GM12892 (cell line): ENCODE results near the gene AMDHD2. TPM values are rescaled to one million over a fixed set of nuclear protein-coding genes. Genes with fewer than 3 reads are reported as not detected.

Experiments
- DNase-seq: peaks from one replicate; pipeline ENCODE4 v3.0.0; 2011; ENCODE audit not compliant: insufficient read length
- FAIRE-seq: peaks from 2 replicates; lab custom pipeline; 2011; peaks lifted over from hg19 to GRCh38; lab: Jason Lieb, UNC
- POLR2A ChIP-seq: IDR thresholded peaks from 2 replicates; pipeline ENCODE4 v1.6.1; 2011; ENCODE audit warnings: low read depth, low read length, control low read depth
- POLR2AphosphoS5 ChIP-seq: IDR thresholded peaks from 2 replicates; pipeline ENCODE4 v1.6.1; 2011; ENCODE audit warnings: low read depth, low read length, control low read depth
- TAF1 ChIP-seq: IDR thresholded peaks from 2 replicates; pipeline ENCODE4 v1.6.1; 2011; ENCODE audit warnings: low read depth, mild to moderate bottlenecking, control low read depth, low read length, borderline replicate concordance
- polyA plus RNA-seq: library from polyadenylated mRNA; unstranded; fragments of >200 nt; gene quantifications from one replicate; pipeline ENCODE4 v1.2.1, GENCODE V29; 2012; ENCODE audit warnings: missing spikeins, inconsistent platforms; ENCODE audit not compliant: missing spikeins

Gene AMDHD2
- 12.3 TPM for polyA plus RNA-seq

- DNase-seq, result peak; percentile 99
Observed at GRCh38 chr16:2520097-2520783, at the start of gene AMDHD2. AMDHD2 (plus strand) TSS chr16:2520371; CDS start chr16:2520459, 88 bp downstream.

GRCh38 chr16:2470603-2471015 is 49.6 kb upstream of the AMDHD2 start:
- TF ChIP-seq POLR2A (no peak), TAF1 (no peak), POLR2AphosphoS5 (no peak)
- no peak for FAIRE-seq
- no peak for DNase-seq

More at GRCh38 chr16:2520097-2520783, at the start of gene AMDHD2:
- peak; percentile 90 for FAIRE-seq
- TF ChIP-seq POLR2A (peak; percentile 86), TAF1 (no peak), POLR2AphosphoS5 (peak; percentile 86)

- DNase-seq (no peak), FAIRE-seq (no peak)
- TF ChIP-seq POLR2AphosphoS5 (no peak), POLR2A (no peak), TAF1 (no peak)
Observed at GRCh38 chr16:2471016-2471652, 49.0 kb upstream of the AMDHD2 start, which contains the start of gene NTN3. NTN3 (plus strand) TSS chr16:2471297; CDS start chr16:2471702, 405 bp downstream.

- TF ChIP-seq TAF1, result no peak
- TF ChIP-seq POLR2AphosphoS5, result no peak
- no peak for TF ChIP-seq POLR2A
- no peak for FAIRE-seq
- DNase-seq, result no peak
Observed at GRCh38 chr16:2471653-2472487, 48.3 kb upstream of the AMDHD2 start.

GRCh38 chr16:2472488-2472864 is 47.7 kb upstream of the AMDHD2 start:
- no peak for DNase-seq
- TF ChIP-seq TAF1, result no peak
- no peak for TF ChIP-seq POLR2AphosphoS5
- no peak for TF ChIP-seq POLR2A
- no peak for FAIRE-seq

GRCh38 chr16:2472885-2473445 is 47.2 kb upstream of the AMDHD2 start:
- FAIRE-seq, result no peak
- TF ChIP-seq TAF1 (no peak), POLR2A (no peak), POLR2AphosphoS5 (no peak)
- no peak for DNase-seq

- FAIRE-seq, result no peak
- no peak for DNase-seq
- TF ChIP-seq POLR2A (no peak), TAF1 (no peak)
Observed at GRCh38 chr16:2473446-2473926, 46.7 kb upstream of the AMDHD2 start.

GRCh38 chr16:2473999-2474876 is 45.9 kb upstream of the AMDHD2 start:
- FAIRE-seq, result peak; percentile 88
- TF ChIP-seq POLR2AphosphoS5, result no peak
- peak; percentile 77 for DNase-seq

- peak; percentile 97 for FAIRE-seq
- no peak for TF ChIP-seq TAF1
- TF ChIP-seq POLR2A, result peak; percentile 46; the same call in 1 of the 2 replicates
- TF ChIP-seq POLR2AphosphoS5, result no peak
- peak; percentile 100 for DNase-seq
Observed at GRCh38 chr16:2474877-2475412, 45.2 kb upstream of the AMDHD2 start, which contains the start of gene TBC1D24. TBC1D24 (plus strand) TSS chr16:2475127; CDS start chr16:2496149, 21,022 bp downstream.

GRCh38 chr16:2475413-2476344 is 44.5 kb upstream of the AMDHD2 start:
- FAIRE-seq (no peak), DNase-seq (no peak)
- TF ChIP-seq POLR2AphosphoS5, result no peak
- no peak for TF ChIP-seq TAF1
